Heart left ventricle (tissue), 13 donors: ENCODE data around the gene TNFAIP8L3.

Experiments used
- POLR2A ChIP-seq, 2 donors: fragments of 450-650 bp; IDR thresholded peaks; one replicate each; pipeline ENCODE4 v1.6.1; 2017; ENCODE audit warnings: antibody characterized with exemption in 2 of 2, mild to moderate bottlenecking in 2 of 2, moderate library complexity in 2 of 2
- TF ChIP-seq, protein P1 (sequence below), 12 donors: fragments of 200-600 bp; sonication (generic) in 4 of 12; IDR thresholded peaks; one replicate each; pipeline versions ENCODE4 v1.5.0 to v1.8.0; 2018 to 2022; ENCODE audit warnings: antibody characterized with exemption in 12 of 12, mild to moderate bottlenecking in 5 of 12
- donor health status: ischemic (EF 13 %, LVEDD 7.1; RV severe dilation, severe dysfunction).
- donor health status: DM: no; HTN: yes; CAD: no.
- donor health status: DM: no; HTN: no; CAD: no.
- donor health status: ischemic (EF 25% LVEDD 6.9; RV normal size, moderate dysfunction).
- donor health status: ischemic (EF 25% LVEDD 5.7; RV mildly dilated, moderate dysfunction).
- donor health status: ischemic (EF 35%, LVEDD 5.7; RV mildly dilated, moderate dysfunction).
- donor health status: nonischemic (EF 11% LVEDD 7.7; RV severe dilation, severe dysfunction).
- donor health status: DM: yes; HTN: yes; CAD: no.
- donor health status: PGD.
- donor health status: ischemic (EF 29% LVEDD 5.4; RV normal size, mild dysfunction).
- donor health status: nonischemic (EF 23%, LVEDD 6.1; RV moderate dilation, normal function).

- TF ChIP-seq, protein P1, sequence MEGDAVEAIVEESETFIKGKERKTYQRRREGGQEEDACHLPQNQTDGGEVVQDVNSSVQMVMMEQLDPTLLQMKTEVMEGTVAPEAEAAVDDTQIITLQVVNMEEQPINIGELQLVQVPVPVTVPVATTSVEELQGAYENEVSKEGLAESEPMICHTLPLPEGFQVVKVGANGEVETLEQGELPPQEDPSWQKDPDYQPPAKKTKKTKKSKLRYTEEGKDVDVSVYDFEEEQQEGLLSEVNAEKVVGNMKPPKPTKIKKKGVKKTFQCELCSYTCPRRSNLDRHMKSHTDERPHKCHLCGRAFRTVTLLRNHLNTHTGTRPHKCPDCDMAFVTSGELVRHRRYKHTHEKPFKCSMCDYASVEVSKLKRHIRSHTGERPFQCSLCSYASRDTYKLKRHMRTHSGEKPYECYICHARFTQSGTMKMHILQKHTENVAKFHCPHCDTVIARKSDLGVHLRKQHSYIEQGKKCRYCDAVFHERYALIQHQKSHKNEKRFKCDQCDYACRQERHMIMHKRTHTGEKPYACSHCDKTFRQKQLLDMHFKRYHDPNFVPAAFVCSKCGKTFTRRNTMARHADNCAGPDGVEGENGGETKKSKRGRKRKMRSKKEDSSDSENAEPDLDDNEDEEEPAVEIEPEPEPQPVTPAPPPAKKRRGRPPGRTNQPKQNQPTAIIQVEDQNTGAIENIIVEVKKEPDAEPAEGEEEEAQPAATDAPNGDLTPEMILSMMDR (IDR thresholded peaks at IDR 0.05), result no peak
- no peak for TF ChIP-seq POLR2A (IDR thresholded peaks at IDR 0.05)
These were observed 47.8 kb downstream of the TNFAIP8L3 start for GRCh38 chr15:51046799-51047449.
